ENCODE results near the gene CHD9NB. TPM values are rescaled to one million over a fixed set of nuclear protein-coding genes. Genes with fewer than 3 reads are reported as not detected.

Gene CHD9NB
- total RNA-seq, 1 experiment from 2014 or later: 0.64 TPM

- no TSS peak for BruUV-seq (replicated peaks)
- no peak for ATAC-seq
Observed at GRCh38 chr16:53055541-53056391, 3.1 kb upstream of the CHD9NB start.

More at GRCh38 chr16:53055541-53056391, 3.1 kb upstream of the CHD9NB start:
- in situ Hi-C loops (cut with HindIII; ENCODE audit: low pct_unique_long_range_greater_than_20kb, low sequenced_read_pairs) (no loop called here), intact Hi-C loops (cut with micrococcal nuclease; ENCODE audit: unreplicated experiment) (loop anchor here (2.0 to 10.0 kb wide), 3 partner anchors 79 to 229 kb away; no protein-coding TSS in a partner anchor)
- no peaks in the 10 kb centered on the region for H3K27me3 ChIP-seq (ENCODE audit: control insufficient read depth, insufficient read depth, low read length)
- no peaks in the 10 kb centered on the region for H3K36me3 ChIP-seq (ENCODE audit: control insufficient read depth, insufficient read depth, low read length)
- H3K9me3 ChIP-seq (ENCODE audit: control insufficient read depth, insufficient read depth, low read depth, low read length): no peaks in the 10 kb centered on the region
- POLR2A ChIA-PET: no interaction called here
- H3K27ac ChIP-seq (ENCODE audit: low read length): peak overlapping the region; percentile 90
- H3K4me3 ChIP-seq (ENCODE audit: low read depth in 2 of 2, low read length in 2 of 2): peak overlapping the region; percentile 62 to 77
- TF ChIP-seq CTCF (IDR thresholded peaks at IDR 0.05): no peak
- TF ChIP-seq REST (IDR thresholded peaks at IDR 0.05; ENCODE audit: insufficient read depth in 1 of 2, low read depth in 2 of 2, low read length in 1 of 2): no peak
- no peak for TF ChIP-seq POLR2AphosphoS5 (IDR thresholded peaks at IDR 0.05; ENCODE audit: low read depth, low read length)
- no peak for TF ChIP-seq TCF7L2 (IDR thresholded peaks at IDR 0.05; ENCODE audit: low read depth, low read length)
- no peak for TF ChIP-seq SIN3A (IDR thresholded peaks at IDR 0.05; ENCODE audit: borderline replicate concordance, insufficient read depth, low read depth, low read length)
- CTCF ChIA-PET: interaction anchor here (0.7 to 1.1 kb wide), 2 partner anchors 152 to 353 kb away, joined by 4 to 5 read pairs; no protein-coding TSS in a partner anchor
- DNase-seq (ENCODE audit: low read depth, low spot score): no peak
- peaks cover 7% of the 10 kb centered on the region; the same call in 1 of the 2 replicates for H3K4me1 ChIP-seq (ENCODE audit: control insufficient read depth, insufficient read depth, low read length)
